H1 (cell line): ENCODE data around the gene E2F1. TPM values are rescaled to one million over a fixed set of nuclear protein-coding genes. Genes with fewer than 3 reads are reported as not detected.

Source experiments
- BRCA1 ChIP-seq: IDR thresholded peaks from 2 replicates; pipeline ENCODE4 v1.6.1; 2012; ENCODE audit warnings: low read depth, low read length, improper control_type of control experiment
- CEBPB ChIP-seq: IDR thresholded peaks from 2 replicates; pipeline ENCODE4 v1.6.1; 2012; ENCODE audit warnings: low read depth, low read length
- CREB1 ChIP-seq: IDR thresholded peaks from 2 replicates; pipeline ENCODE4 v1.6.1; 2012; ENCODE audit warnings: inconsistent platforms
- EGR1 ChIP-seq: IDR thresholded peaks from 2 replicates; pipeline ENCODE4 v1.6.1; 2011; ENCODE audit warnings: low read depth, low read length, borderline replicate concordance
- JUND ChIP-seq: IDR thresholded peaks from 2 replicates; pipeline ENCODE4 v1.6.1; 2011; ENCODE audit warnings: mild to moderate bottlenecking, improper control_type of control experiment, low read length
- NRF1 ChIP-seq: IDR thresholded peaks from 2 replicates; pipeline ENCODE4 v1.6.1; 2011; ENCODE audit warnings: mild to moderate bottlenecking, low read depth, low read length, improper control_type of control experiment
- SP1 ChIP-seq: IDR thresholded peaks from 2 replicates; pipeline ENCODE4 v1.6.1; 2011; ENCODE audit warnings: low read depth, low read length
- SP2 ChIP-seq: IDR thresholded peaks from 2 replicates; pipeline ENCODE4 v1.6.1; 2012; ENCODE audit warnings: mild to moderate bottlenecking, low read length, inconsistent platforms
- ZNF274 ChIP-seq: IDR thresholded peaks from 2 replicates; pipeline ENCODE4 v1.7.0; 2012; ENCODE audit warnings: low read length, borderline replicate concordance; ENCODE audit errors: extremely low read depth
- polyA plus RNA-seq, 7 experiments: library from polyadenylated mRNA; depleted of rRNA in 3 of 7; stranded (reverse) in 5 of 7; unstranded in 2 of 7; fragments of >200 nt in 5 of 7; fragments of 200-250 nt in 2 of 7; gene quantifications; 1 replicate in 5 of 7; 2 replicates in 1 of 7; 4 replicates in 1 of 7; pipeline versions ENCODE4 v1.2.1 to v1.2.3, GENCODE V29; 2011 to 2013; ENCODE audit warnings: missing spikeins in 2 of 7, mixed read lengths in 2 of 7
- total RNA-seq: library from RNA; stranded (reverse); fragmentation: NEBNext Ultra II Directional; extraction: Animal tissue kit (Norgen Biotek cat#: 25700); gene quantifications from 2 replicates; pipeline ENCODE4 v1.2.1, GENCODE V29; 2021
- TF ChIP-seq, protein P1 (sequence below), 3 experiments: IDR thresholded peaks; 1 replicate in 2 of 3; 2 replicates in 1 of 3; pipeline versions ENCODE4 v1.5.1 to v1.6.1; 2011; ENCODE audit warnings: low read length in 3 of 3, mild to moderate bottlenecking in 3 of 3, inconsistent platforms in 2 of 3, low read depth in 1 of 3, moderate library complexity in 1 of 3; ENCODE audit not compliant: insufficient read depth in 1 of 3; ENCODE audit errors: control extremely low read depth in 1 of 3
- TF ChIP-seq, protein P2 (sequence below): IDR thresholded peaks from 2 replicates; pipeline ENCODE4 v1.6.1; 2012; ENCODE audit warnings: inconsistent platforms

The E2F1 gene
- total and polyA plus RNA-seq, 2 of the 8 experiments (the other 6 are each of a cell fraction or from before 2014, with no cell fraction given): 33.4 to 35.8 TPM

DNA sequence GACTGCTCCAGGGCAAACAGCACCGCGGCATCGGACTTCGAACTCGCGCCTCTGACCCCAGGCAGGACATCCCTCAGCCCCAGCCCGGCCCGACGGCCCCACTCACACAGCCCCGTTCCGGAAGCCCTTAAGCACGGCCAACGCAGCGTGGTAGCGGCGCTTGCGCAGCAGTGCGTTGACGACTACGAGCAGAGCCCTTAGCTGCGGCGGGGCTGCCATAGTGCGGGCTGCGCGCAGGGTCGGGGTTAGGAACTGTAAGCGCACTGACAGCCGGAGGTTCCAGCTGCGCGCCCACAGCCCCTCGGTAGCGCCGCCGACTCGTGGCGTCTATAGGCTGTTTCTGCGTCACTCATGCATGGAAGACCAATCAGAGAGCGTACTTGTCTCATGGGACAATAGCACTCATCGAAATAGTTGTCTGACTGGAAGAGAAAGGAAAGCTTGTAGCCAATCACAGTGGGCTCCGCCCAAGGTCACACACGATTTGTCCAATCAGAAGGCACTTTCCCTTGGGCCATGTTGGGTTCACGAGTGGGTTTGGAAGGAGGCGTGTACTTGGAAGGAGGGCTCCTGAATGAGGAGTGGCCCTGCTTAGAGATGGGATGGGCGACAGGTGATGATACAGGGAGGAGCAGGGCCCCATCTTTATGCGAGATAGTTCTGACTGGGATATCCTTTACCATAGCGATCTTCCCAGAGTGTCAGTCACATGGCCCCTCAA, 34.0 kb upstream of the E2F1 start, which contains the start of gene PXMP4 (continued):
- TF ChIP-seq SP2 (peak; percentile 57; the same call in 1 of the 2 replicates), BRCA1 (no peak), JUND (no peak), ZNF274 (no peak), SP1 (peak; percentile 97), EGR1 (no peak), CREB1 (peak; percentile 51), CEBPB (no peak), NRF1 (0 out of 2 replicates have a peak, but pooled peaks have one; percentile 14)
- TF ChIP-seq, protein P1, sequence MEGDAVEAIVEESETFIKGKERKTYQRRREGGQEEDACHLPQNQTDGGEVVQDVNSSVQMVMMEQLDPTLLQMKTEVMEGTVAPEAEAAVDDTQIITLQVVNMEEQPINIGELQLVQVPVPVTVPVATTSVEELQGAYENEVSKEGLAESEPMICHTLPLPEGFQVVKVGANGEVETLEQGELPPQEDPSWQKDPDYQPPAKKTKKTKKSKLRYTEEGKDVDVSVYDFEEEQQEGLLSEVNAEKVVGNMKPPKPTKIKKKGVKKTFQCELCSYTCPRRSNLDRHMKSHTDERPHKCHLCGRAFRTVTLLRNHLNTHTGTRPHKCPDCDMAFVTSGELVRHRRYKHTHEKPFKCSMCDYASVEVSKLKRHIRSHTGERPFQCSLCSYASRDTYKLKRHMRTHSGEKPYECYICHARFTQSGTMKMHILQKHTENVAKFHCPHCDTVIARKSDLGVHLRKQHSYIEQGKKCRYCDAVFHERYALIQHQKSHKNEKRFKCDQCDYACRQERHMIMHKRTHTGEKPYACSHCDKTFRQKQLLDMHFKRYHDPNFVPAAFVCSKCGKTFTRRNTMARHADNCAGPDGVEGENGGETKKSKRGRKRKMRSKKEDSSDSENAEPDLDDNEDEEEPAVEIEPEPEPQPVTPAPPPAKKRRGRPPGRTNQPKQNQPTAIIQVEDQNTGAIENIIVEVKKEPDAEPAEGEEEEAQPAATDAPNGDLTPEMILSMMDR (IDR thresholded peaks at IDR 0.05; ENCODE audit: control extremely low read depth in 1 of 3, insufficient read depth in 1 of 3, low read depth in 1 of 3, low read length in 3 of 3): no peak
- TF ChIP-seq, protein P2, sequence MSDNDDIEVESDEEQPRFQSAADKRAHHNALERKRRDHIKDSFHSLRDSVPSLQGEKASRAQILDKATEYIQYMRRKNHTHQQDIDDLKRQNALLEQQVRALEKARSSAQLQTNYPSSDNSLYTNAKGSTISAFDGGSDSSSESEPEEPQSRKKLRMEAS: no peak
